Stimulated activated CD4-positive, alpha-beta T cell treated with anti-CD3 and anti-CD28 coated beads, Interleukin-12 subunit alpha, Interleukin-12 subunit beta, amount 100 ng/mL, for 4 hours (primary cell): Measurements from ENCODE around the gene ZC3H12C.
"Not testable (repeated sequence)": the region's sequence is repeated elsewhere in the genome, so short reads cannot be mapped to it uniquely, and the experiment has no call there.

ENCODE experiments used
- DNase-seq: peaks from one replicate; pipeline ENCODE4 v3.0.0-alpha.2; 2020

Gene ZC3H12C

GRCh38 chr11:110092515-110093406 lies at the start of gene ZC3H12C:
TSS of gene ZC3H12C (plus strand) at chr11:110093392. CDS start at chr11:110093412, 20 bp downstream.
- peak; percentile 25 for DNase-seq

- DNase-seq, result no peak
Observed at GRCh38 chr11:110044226-110044968, 48.8 kb upstream of the ZC3H12C start.

DNA sequence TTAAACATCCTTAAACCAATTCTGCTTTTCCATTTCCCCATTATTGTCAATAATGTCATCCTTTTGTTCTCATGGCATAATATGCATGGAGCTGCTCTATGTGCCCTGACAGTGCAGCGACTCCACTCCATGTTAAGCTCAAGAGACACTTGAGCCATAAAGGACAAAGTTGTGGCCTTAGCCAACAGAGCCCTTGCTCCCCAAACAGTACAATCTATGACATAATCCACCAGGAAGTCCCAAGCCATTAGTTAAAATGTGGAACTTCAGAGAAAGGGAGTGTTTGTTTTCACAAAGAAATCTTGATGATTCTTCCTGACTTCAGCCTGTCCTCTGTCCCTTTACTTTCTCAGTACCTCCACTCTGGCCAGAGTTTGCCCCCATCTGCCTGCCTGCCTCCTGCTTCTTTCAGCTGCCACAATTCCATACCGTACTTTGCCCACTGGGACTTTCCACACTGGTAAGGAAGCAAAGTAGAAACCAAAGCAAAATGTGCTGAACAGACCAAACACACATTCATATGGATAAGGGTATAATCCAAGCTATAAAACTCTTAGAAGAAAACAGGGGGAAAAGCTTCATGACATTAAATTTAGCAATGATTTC lies 46.3 kb upstream of the ZC3H12C start:
- no peak for DNase-seq

DNA sequence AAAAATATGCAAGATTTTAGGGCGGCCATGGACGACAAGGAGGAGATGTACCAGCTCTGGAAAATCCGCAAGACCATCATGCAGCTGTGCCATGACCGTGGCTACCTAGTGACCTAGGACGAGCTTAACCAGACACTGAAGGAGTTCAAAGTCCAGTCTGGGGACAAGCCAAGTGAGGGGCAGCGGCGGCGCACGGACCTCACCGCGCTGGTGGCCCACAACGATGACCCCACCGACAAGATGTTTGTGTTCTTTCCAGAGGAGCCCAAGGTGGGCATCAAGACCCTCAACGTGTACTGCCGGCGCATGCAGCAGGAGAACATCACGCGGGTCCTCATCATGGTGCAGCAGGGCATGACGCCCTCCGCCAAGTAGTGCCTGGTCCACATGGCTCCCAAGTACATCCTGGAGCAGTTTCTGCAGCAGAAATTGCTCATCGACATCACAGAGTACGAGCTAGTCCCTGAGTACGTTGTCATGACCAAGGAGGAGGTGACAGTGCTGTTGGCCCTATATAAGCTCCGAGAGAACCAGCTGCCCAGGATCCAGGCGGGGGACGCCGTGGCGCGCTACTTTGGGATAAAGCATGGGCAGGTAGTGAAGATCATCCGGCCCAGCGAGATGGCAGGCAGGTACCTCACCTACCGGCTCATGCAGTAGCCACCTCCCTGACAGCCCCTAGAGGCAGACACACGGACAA lies 43.5 kb upstream of the ZC3H12C start:
- DNase-seq, result no peak

DNA sequence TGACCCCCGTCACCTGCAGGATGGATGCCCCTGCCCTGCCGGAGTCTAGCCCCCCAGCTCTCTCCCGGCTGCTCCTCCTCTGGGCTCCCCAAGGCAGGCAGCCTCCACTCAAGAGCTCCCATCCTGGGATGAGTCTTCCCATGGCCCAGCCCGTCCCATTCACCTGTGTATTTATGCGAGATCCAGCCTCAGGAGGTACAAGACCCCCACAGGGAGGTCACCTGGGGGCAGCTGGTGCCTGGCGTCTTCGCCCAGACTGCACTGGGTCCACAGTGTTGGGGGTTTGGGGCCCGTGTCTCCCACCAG lies 43.0 kb upstream of the ZC3H12C start:
- no peak for DNase-seq

GRCh38 chr11:110053848-110054414 lies 39.3 kb upstream of the ZC3H12C start:
- no peak for DNase-seq

- no peak for DNase-seq
Observed at GRCh38 chr11:110056956-110057355, 36.2 kb upstream of the ZC3H12C start.

GRCh38 chr11:110059706-110060463 lies 33.3 kb upstream of the ZC3H12C start:
- no peak for DNase-seq

GRCh38 chr11:110061296-110061695 lies 31.9 kb upstream of the ZC3H12C start:
- DNase-seq, result no peak

- DNase-seq, result no peak
Observed at GRCh38 chr11:110062247-110062646, 30.9 kb upstream of the ZC3H12C start.

DNA sequence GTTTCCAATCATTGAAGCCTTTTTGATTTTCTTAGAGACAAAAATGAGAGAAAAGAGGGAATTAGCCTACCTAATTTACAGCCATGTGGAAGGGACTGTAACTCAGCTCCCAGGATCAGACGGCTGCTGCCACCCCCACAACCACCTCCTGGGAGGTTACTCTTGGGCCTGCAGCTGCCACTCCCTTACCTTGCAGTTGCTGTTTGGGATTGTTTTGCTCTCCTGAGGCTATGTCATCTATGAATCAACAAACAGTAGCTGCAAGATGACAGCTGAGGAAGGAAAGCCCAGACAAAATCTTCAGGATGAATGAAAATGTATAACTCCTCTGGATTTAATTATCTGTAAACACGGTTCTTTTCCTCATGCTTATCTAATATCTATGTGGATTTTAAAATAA lies 28.0 kb upstream of the ZC3H12C start:
- no peak for DNase-seq

- not testable (repeated sequence) for DNase-seq
Observed at GRCh38 chr11:110068001-110068400, 25.2 kb upstream of the ZC3H12C start.

DNA sequence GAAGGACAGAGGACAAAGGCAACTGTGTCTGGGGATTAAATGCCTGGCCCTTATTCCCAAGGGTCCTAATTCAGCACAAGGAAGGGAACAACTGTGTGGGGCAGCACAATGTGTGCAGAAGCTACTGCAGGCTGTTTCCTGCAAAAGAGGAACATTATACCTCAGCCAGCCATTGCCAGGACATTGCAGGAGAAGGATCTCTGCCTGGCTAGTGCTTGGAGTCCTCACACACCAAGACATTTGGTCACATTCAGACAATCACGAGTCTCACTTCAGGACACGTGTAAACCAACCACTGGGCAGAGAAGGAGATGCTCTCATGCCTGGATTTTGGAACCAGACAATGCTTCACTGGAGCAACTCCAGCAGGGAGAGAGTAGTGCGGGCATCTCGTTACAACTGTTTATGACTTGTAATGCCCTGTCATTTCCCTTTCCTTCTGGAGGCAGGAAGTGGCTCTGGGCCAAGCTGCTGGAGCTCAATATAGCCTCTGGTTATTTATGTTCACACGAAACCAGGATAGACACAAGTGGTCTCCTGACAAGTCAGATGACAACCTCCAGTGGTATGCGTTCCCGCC lies 23.9 kb upstream of the ZC3H12C start:
- DNase-seq, result no peak

GRCh38 chr11:110070176-110070575 lies 23.0 kb upstream of the ZC3H12C start:
- no peak for DNase-seq

- DNase-seq, result no peak
Observed at GRCh38 chr11:110071197-110071596, 22.0 kb upstream of the ZC3H12C start.

- DNase-seq, result no peak
Observed at GRCh38 chr11:110072930-110073329, 20.3 kb upstream of the ZC3H12C start.

DNA sequence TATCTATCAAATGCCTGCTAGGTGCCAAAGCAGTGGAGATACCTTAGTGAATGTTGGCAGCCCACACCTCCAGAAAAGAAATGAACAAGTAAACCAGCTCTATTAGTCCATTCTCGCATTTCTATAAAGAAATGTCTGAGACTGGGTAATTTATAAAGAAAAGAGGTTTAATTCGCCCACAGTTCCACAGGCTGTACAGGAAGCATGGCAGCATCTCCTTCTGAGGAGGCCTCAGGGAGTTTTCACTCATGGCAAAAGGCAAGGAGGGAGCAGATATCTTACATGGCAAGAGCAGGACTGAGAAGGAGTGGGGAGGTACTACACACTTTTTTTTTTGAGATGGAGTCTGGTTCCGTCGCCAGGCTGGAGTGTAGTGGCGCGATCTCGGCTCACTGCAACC lies 18.7 kb upstream of the ZC3H12C start:
- no peak for DNase-seq

GRCh38 chr11:110075105-110075846 lies 17.9 kb upstream of the ZC3H12C start:
- no peak for DNase-seq

DNA sequence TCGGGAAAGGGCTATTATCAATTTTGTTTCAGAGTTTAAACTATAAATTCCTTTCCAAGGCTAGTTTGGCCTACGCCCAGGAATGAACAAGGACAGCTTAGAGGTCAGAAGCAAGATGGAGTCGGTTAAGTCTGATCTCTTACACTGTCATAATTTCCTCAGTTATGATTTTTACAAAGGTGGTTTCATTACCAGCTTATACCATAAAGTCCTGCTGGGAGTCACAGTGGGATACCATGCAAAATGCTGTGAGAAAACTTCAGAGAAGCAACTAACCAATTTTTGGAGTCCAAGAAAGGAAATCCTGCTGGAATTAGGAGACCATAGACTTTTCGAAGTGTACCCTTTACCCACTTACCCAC lies 17.4 kb upstream of the ZC3H12C start:
- DNase-seq, result no peak

GRCh38 chr11:110076371-110076965 lies 16.7 kb upstream of the ZC3H12C start:
- DNase-seq, result no peak

- no peak for DNase-seq
Observed at GRCh38 chr11:110077346-110077745, 15.8 kb upstream of the ZC3H12C start.
